HCT116 (cell line): ENCODE data around the gene CD248. TPM values are rescaled to one million over a fixed set of nuclear protein-coding genes. Genes with fewer than 3 reads are reported as not detected.

Source experiments
- ATAC-seq: fragments of 200-7000 bp; cut with Tn5 transposase; 2 replicates; pipeline ENCODE4 v1.9.1; 2020; ENCODE audit warnings: mild to moderate bottlenecking, moderate library complexity
- BruUV-seq: library from RNA; stranded (reverse); fragments of 400-500 nt; replicated peaks from 2 replicates; lab custom pipeline; 2021; lab: Mats Ljungman, UMichigan
- CTCF ChIA-PET: fragments of 300-600 bp; sonication (Branson Sonifier 250); formaldehyde crosslinking; loops from one replicate; lab custom pipeline; 2021; ENCODE audit warnings: antibody characterized with exemption; lab: Charles Lee
- POLR2A ChIA-PET: fragments of 300-600, 350-600 bp; sonication (Branson Sonifier 250); formaldehyde crosslinking; loops from one replicate; lab custom pipeline; 2021; ENCODE audit warnings: antibody characterized with exemption; lab: Charles Lee
- RAD21 ChIA-PET, 2 experiments: fragments of 300-600 bp; sonication (Branson Sonifier 250); formaldehyde crosslinking; loops; one replicate each; lab custom pipeline; 2023; ENCODE audit warnings: low total read pairs in 2 of 2; ENCODE audit not compliant: uncharacterized antibody in 2 of 2, unreplicated experiment in 2 of 2, low non-redundant PET in 1 of 2; lab: Charles Lee
- DNase-seq: peaks from one replicate; pipeline ENCODE4 v3.0.0-alpha.2; 2010; ENCODE audit warnings: low read depth, low spot score
- H2AFZ ChIP-seq: fragments of 200-600 bp; shearing (Covaris generic), sonication (generic); 2 replicates; pipeline ENCODE4 v1.6.1; 2017; ENCODE audit warnings: low read depth, mixed run types, mixed read lengths, antibody characterized with exemption, low read length; ENCODE audit not compliant: poor library complexity, severe bottlenecking
- H3K27ac ChIP-seq: 2 replicates; pipeline ENCODE4 v1.5.1; 2012; ENCODE audit warnings: low read depth, low read length
- H3K27me3 ChIP-seq: fragments of 200-600 bp; sonication (generic); 2 replicates; pipeline ENCODE4 v1.6.1; 2016; ENCODE audit warnings: mixed run types, low read length, mixed read lengths; ENCODE audit not compliant: insufficient read depth
- H3K36me3 ChIP-seq, 2 experiments: fragments of 200-500 bp in 1 of 2; fragments of 200-600 bp in 1 of 2; sonication (Bioruptor generic) in 1 of 2; sonication (generic) in 1 of 2; 2 replicates each; pipeline versions ENCODE4 v1.5.1 to v1.6.1; 2014 to 2016; ENCODE audit warnings: low read length in 2 of 2, inconsistent platforms in 1 of 2, mixed read lengths in 1 of 2, mixed run types in 1 of 2; ENCODE audit not compliant: insufficient read depth in 2 of 2, control insufficient read depth in 1 of 2
- H3K4me1 ChIP-seq, 2 experiments: fragments of 200-600 bp in 1 of 2; sonication (generic) in 1 of 2; 2 replicates each; pipeline versions ENCODE4 v1.5.1 to v1.6.1; 2012 to 2017; ENCODE audit warnings: low read length in 2 of 2, inconsistent platforms in 1 of 2, mild to moderate bottlenecking in 1 of 2, mixed read lengths in 1 of 2, mixed run types in 1 of 2, moderate library complexity in 1 of 2; ENCODE audit not compliant: insufficient read depth in 2 of 2, control insufficient read depth in 1 of 2
- H3K4me2 ChIP-seq: fragments of 200-600 bp; sonication (generic); 2 replicates; pipeline ENCODE4 v1.6.1; 2017; ENCODE audit warnings: mixed run types, low read length, mixed read lengths
- H3K4me3 ChIP-seq, 2 experiments: fragments of 200-600 bp in 1 of 2; sonication (generic) in 1 of 2; replicated peaks in 1 of 2; 2 replicates each; pipeline ENCODE4 v1.5.1; 2011 to 2016; ENCODE audit warnings: low read length in 2 of 2, control low read depth in 1 of 2, low read depth in 1 of 2, mild to moderate bottlenecking in 1 of 2, mixed read lengths in 1 of 2, mixed run types in 1 of 2
- H3K79me2 ChIP-seq: fragments of 200-600 bp; sonication (generic); 2 replicates; pipeline ENCODE4 v1.6.1; 2017; ENCODE audit warnings: mild to moderate bottlenecking, mixed run types, low read length, moderate library complexity, mixed read lengths; ENCODE audit not compliant: insufficient read depth
- H3K9ac ChIP-seq: fragments of 200-600 bp; sonication (generic); 2 replicates; pipeline ENCODE4 v1.6.1; 2016; ENCODE audit warnings: low read length, mixed read lengths
- H3K9me2 ChIP-seq: fragments of 200-600 bp; sonication (generic), shearing (Covaris generic); 2 replicates; pipeline ENCODE4 v1.6.1; 2017; ENCODE audit warnings: mixed run types, mild to moderate bottlenecking, moderate library complexity; ENCODE audit not compliant: insufficient read depth
- H3K9me3 ChIP-seq, 2 experiments: fragments of 200-500 bp in 1 of 2; fragments of 200-600 bp in 1 of 2; sonication (Bioruptor generic) in 1 of 2; sonication (generic) in 1 of 2; 2 replicates each; pipeline ENCODE4 v1.6.1; 2014 to 2017; ENCODE audit warnings: low read length in 2 of 2, mixed read lengths in 2 of 2, inconsistent platforms in 1 of 2, low read depth in 1 of 2, mild to moderate bottlenecking in 1 of 2, mixed run types in 1 of 2, moderate library complexity in 1 of 2; ENCODE audit not compliant: control insufficient read depth in 1 of 2, insufficient read depth in 1 of 2
- H4K20me1 ChIP-seq: fragments of 200-600 bp; sonication (generic), shearing (Covaris generic); 2 replicates; pipeline ENCODE4 v1.6.1; 2017; ENCODE audit warnings: mixed run types, mild to moderate bottlenecking, moderate library complexity; ENCODE audit not compliant: insufficient read depth
- ATF3 ChIP-seq: IDR thresholded peaks from 2 replicates; pipeline ENCODE4 v1.6.1; 2012
- CBX3 ChIP-seq: IDR thresholded peaks from 2 replicates; pipeline ENCODE4 v1.6.1; 2012; ENCODE audit warnings: low read depth
- ELF1 ChIP-seq: IDR thresholded peaks from 2 replicates; pipeline ENCODE4 v1.6.1; 2012; ENCODE audit warnings: low read depth, borderline replicate concordance
- EZH2phosphoT487 ChIP-seq: fragments of 200-600 bp; IDR thresholded peaks from 2 replicates; pipeline ENCODE4 v1.6.1; 2018; ENCODE audit warnings: antibody characterized with exemption, borderline replicate concordance
- FOSL1 ChIP-seq: IDR thresholded peaks from 2 replicates; pipeline ENCODE4 v1.6.1; 2012; ENCODE audit warnings: low read depth
- MAX ChIP-seq: IDR thresholded peaks from 2 replicates; pipeline ENCODE4 v1.6.1; 2012
- POLR2A ChIP-seq: IDR thresholded peaks from 2 replicates; pipeline ENCODE4 v1.7.0; 2011; ENCODE audit warnings: borderline replicate concordance; ENCODE audit not compliant: insufficient read depth, insufficient read length; ENCODE audit errors: extremely low read depth
- POLR2AphosphoS5 ChIP-seq: IDR thresholded peaks from 2 replicates; pipeline ENCODE4 v1.6.1; 2011; ENCODE audit warnings: mild to moderate bottlenecking, low read depth, low read length, moderate library complexity
- RAD21 ChIP-seq: IDR thresholded peaks from 2 replicates; pipeline ENCODE4 v1.6.1; 2012; ENCODE audit warnings: low read depth, mild to moderate bottlenecking
- REST ChIP-seq: IDR thresholded peaks from 2 replicates; pipeline ENCODE4 v1.6.1; 2012; ENCODE audit warnings: low read depth
- SP1 ChIP-seq: IDR thresholded peaks from 2 replicates; pipeline ENCODE4 v1.6.1; 2012; ENCODE audit warnings: low read depth
- SRF ChIP-seq: IDR thresholded peaks from 2 replicates; pipeline ENCODE4 v1.6.1; 2012; ENCODE audit warnings: low read depth
- TCF7L2 ChIP-seq: IDR thresholded peaks from 2 replicates; pipeline ENCODE4 v1.7.0; 2011; ENCODE audit warnings: borderline replicate concordance, inconsistent platforms; ENCODE audit not compliant: insufficient read depth, insufficient read length; ENCODE audit errors: extremely low read depth
- YY1 ChIP-seq: IDR thresholded peaks from 2 replicates; pipeline ENCODE4 v1.6.1; 2011; ENCODE audit warnings: low read length, low read depth, moderate library complexity, mild to moderate bottlenecking; ENCODE audit not compliant: insufficient replicate concordance; ENCODE audit errors: extremely low read depth
- ZBTB33 ChIP-seq: IDR thresholded peaks from 2 replicates; pipeline ENCODE4 v1.6.1; 2011; ENCODE audit warnings: mild to moderate bottlenecking, low read length, moderate library complexity; ENCODE audit not compliant: insufficient replicate concordance; ENCODE audit errors: extremely low read depth
- ZFX ChIP-seq: fragments of 450-650 bp; IDR thresholded peaks from 2 replicates; pipeline ENCODE4 v1.6.1; 2017
- ZNF274 ChIP-seq: fragments of 200-500 bp; sonication (Bioruptor generic); IDR thresholded peaks from 2 replicates; pipeline ENCODE4 v1.6.1; 2014; ENCODE audit warnings: mild to moderate bottlenecking, low read depth, low read length, inconsistent platforms
- intact Hi-C: fragments of 100-400 bp; cut with micrococcal nuclease; formaldehyde crosslinking; loops from 2 replicates; pipeline ENCODE4 v1.10.0; 2022
- total RNA-seq: library from RNA; stranded (reverse); gene quantifications from one replicate; pipeline ENCODE4 v1.2.1, GENCODE V29; 2021; ENCODE audit not compliant: unreplicated experiment

CD248 gene
- total RNA-seq, 1 experiment from 2014 or later, result 0.32 TPM

GRCh38 chr11:66311965-66312548 is 4.8 kb downstream of the CD248 start:
- POLR2A ChIA-PET, result interaction anchor here (0.6 to 3.0 kb wide), 18 partner anchors 10 to 366 kb away, joined by 3 to 18 read pairs (median 4); partner anchors contain the start of genes BRMS1, MRPL11, RBM4 and RBM4B
- peak; percentile 95 for DNase-seq
- peaks cover 16 to 37% of the 10 kb centered on the region in 2 experiments for H3K4me1 ChIP-seq
- no peaks in the 10 kb centered on the region for H3K79me2 ChIP-seq
- H3K9me3 ChIP-seq, result no peaks in the 10 kb centered on the region
- H3K4me2 ChIP-seq, result peak overlapping the region; percentile 99
- peak overlapping the region; percentile 41 to 57 for H3K4me3 ChIP-seq
- no peaks in the 10 kb centered on the region for H3K9me2 ChIP-seq
- H2AFZ ChIP-seq, result peak overlapping the region; percentile 74
- RAD21 ChIA-PET, result interaction anchor here (0.8 to 2.9 kb wide), 7 partner anchors 15 to 154 kb away, joined by 3 to 17 read pairs (median 6); partner anchors contain the start of genes RIN1 (in 2 of the 2) and PELI3 (in 1 of the 2)
- H3K27me3 ChIP-seq, result no peaks in the 10 kb centered on the region
- H3K27ac ChIP-seq, result peak overlapping the region; percentile 72
- H3K9ac ChIP-seq, result peak overlapping the region; percentile 71
- ATAC-seq, result peak; percentile 84
- BruUV-seq, result no TSS peak
- intact Hi-C loops, result loop anchor here (1.0 to 5.0 kb wide), 6 partner anchors 16 to 118 kb away; partner anchors contain the start of genes RIN1, SLC29A2 and YIF1A
- H4K20me1 ChIP-seq, result no peaks in the 10 kb centered on the region
- no peaks in the 10 kb centered on the region for H3K36me3 ChIP-seq
- CTCF ChIA-PET, result interaction anchor here (0.7 to 3.4 kb wide), 25 partner anchors 10 to 742 kb away, joined by 3 to 121 read pairs (median 9); partner anchors contain the start of genes BRMS1, RAB1B, RBM4B and RIN1
- TF ChIP-seq RAD21 (peak; percentile 100), CBX3 (no peak), MAX (no peak; the same call in 1 of the 2 replicates), ZBTB33 (no peak), ELF1 (no peak), EZH2phosphoT487 (no peak), POLR2A (peak; percentile 32), ZFX (peak; percentile 57; the same call in 1 of the 2 replicates), FOSL1 (no peak), TCF7L2 (no peak), SRF (no peak), SP1 (no peak), YY1 (no peak), ZNF274 (no peak), POLR2AphosphoS5 (peak; percentile 48; the same call in 1 of the 2 replicates), REST (no peak), ATF3 (no peak)
